HepG2 (cell line): Measurements from ENCODE around the gene STIMATE. TPM values are rescaled to one million over a fixed set of nuclear protein-coding genes. Genes with fewer than 3 reads are reported as not detected.

Experiments used
- AKAP8 ChIP-seq: sonication (generic); formaldehyde crosslinking; IDR thresholded peaks from 2 replicates; pipeline ENCODE4 v1.5.1; 2020; ENCODE audit warnings: mild to moderate bottlenecking, missing genetic modification reagents
- BORCS8-MEF2B ChIP-seq: sonication (generic); formaldehyde crosslinking; IDR thresholded peaks from 2 replicates; pipeline ENCODE4 v1.8.0; 2022; ENCODE audit warnings: mild to moderate bottlenecking, missing genetic modification reagents
- CC2D1A ChIP-seq: sonication (generic); formaldehyde crosslinking; IDR thresholded peaks from 2 replicates; pipeline ENCODE4 v1.8.1; 2023; ENCODE audit warnings: mild to moderate bottlenecking, missing genetic modification reagents
- DPF2 ChIP-seq: sonication (generic); formaldehyde crosslinking; IDR thresholded peaks from 2 replicates; pipeline ENCODE4 v1.4.0; 2020; ENCODE audit warnings: mild to moderate bottlenecking, low read depth, missing genetic modification reagents, borderline replicate concordance
- EP300 ChIP-seq, 3 experiments: sonication (generic) in 1 of 3; formaldehyde crosslinking in 1 of 3; IDR thresholded peaks; 2 replicates each; pipeline versions ENCODE4 v1.5.1 to v1.6.1; 2011 to 2020; ENCODE audit warnings: low read depth in 2 of 3, low read length in 2 of 3, borderline replicate concordance in 1 of 3, improper control_type of control experiment in 1 of 3, mild to moderate bottlenecking in 1 of 3, missing genetic modification reagents in 1 of 3, moderate library complexity in 1 of 3
- FOXA1 ChIP-seq, 2 experiments: fragments of 450-650 bp in 1 of 2; sonication (generic) in 1 of 2; formaldehyde crosslinking in 1 of 2; IDR thresholded peaks; 2 replicates each; pipeline versions ENCODE4 v1.4.0 to v1.6.1; 2016 to 2020; ENCODE audit warnings: missing genetic modification reagents in 1 of 2
- KLF16 ChIP-seq, 2 experiments: sonication (generic) in 1 of 2; formaldehyde crosslinking in 1 of 2; IDR thresholded peaks; 2 replicates each; pipeline versions ENCODE4 v1.6.1 to v1.8.0; 2016 to 2023; ENCODE audit warnings: missing genetic modification reagents in 2 of 2, missing compliant biosample characterization in 1 of 2
- MBD4 ChIP-seq: IDR thresholded peaks from 2 replicates; pipeline ENCODE4 v1.6.1; 2012; ENCODE audit warnings: low read length, inconsistent platforms, borderline replicate concordance
- PTBP1 ChIP-seq: fragments of 200-400 bp; formaldehyde crosslinking; IDR thresholded peaks from 2 replicates; pipeline ENCODE4 v1.6.1; 2018; ENCODE audit warnings: low read length, low read depth; ENCODE audit not compliant: poor library complexity, severe bottlenecking
- SOX5 ChIP-seq: IDR thresholded peaks from 2 replicates; pipeline ENCODE4 v1.6.1; 2016; ENCODE audit warnings: borderline replicate concordance
- TARDBP ChIP-seq: sonication (generic); formaldehyde crosslinking; IDR thresholded peaks from 2 replicates; pipeline ENCODE4 v1.8.0; 2022; ENCODE audit warnings: mild to moderate bottlenecking, missing genetic modification reagents
- TBX3 ChIP-seq: fragments of 450-650 bp; IDR thresholded peaks from 2 replicates; pipeline ENCODE4 v1.6.1; 2017; ENCODE audit warnings: antibody characterized with exemption, mild to moderate bottlenecking, inconsistent platforms, borderline replicate concordance
- TEAD3 ChIP-seq: optimal IDR thresholded peaks from 2 replicates; pipeline ENCODE3; 2016; ENCODE audit warnings: borderline replicate concordance
- ZBTB38 ChIP-seq: sonication (generic); formaldehyde crosslinking; IDR thresholded peaks from 2 replicates; pipeline ENCODE4 v1.5.1; 2020; ENCODE audit warnings: mild to moderate bottlenecking, missing genetic modification reagents
- ZFP90 ChIP-seq: sonication (generic); formaldehyde crosslinking; IDR thresholded peaks from 2 replicates; pipeline ENCODE4 v1.8.0; 2022; ENCODE audit warnings: missing genetic modification reagents, mild to moderate bottlenecking, inconsistent platforms, borderline replicate concordance
- ZNF12 ChIP-seq: sonication (generic); formaldehyde crosslinking; IDR thresholded peaks from 2 replicates; pipeline ENCODE4 v1.5.0; 2020; ENCODE audit warnings: missing genetic modification reagents
- ZNF24 ChIP-seq: fragments of 450-650 bp; IDR thresholded peaks from 2 replicates; pipeline ENCODE4 v1.6.1; 2017; ENCODE audit warnings: antibody characterized with exemption, mild to moderate bottlenecking
- ZNF251 ChIP-seq: sonication (generic); formaldehyde crosslinking; IDR thresholded peaks from 2 replicates; pipeline ENCODE4 v1.9.0; 2021; ENCODE audit warnings: mild to moderate bottlenecking, missing genetic modification reagents
- ZNF460 ChIP-seq: sonication (generic); formaldehyde crosslinking; IDR thresholded peaks from 2 replicates; pipeline ENCODE4 v1.5.1; 2020; ENCODE audit warnings: missing genetic modification reagents, mild to moderate bottlenecking, borderline replicate concordance
- ZNF562 ChIP-seq: sonication (generic); formaldehyde crosslinking; IDR thresholded peaks from 2 replicates; pipeline ENCODE4 v1.8.0; 2022; ENCODE audit warnings: missing genetic modification reagents, borderline replicate concordance
- polyA plus RNA-seq, 8 experiments: library from polyadenylated mRNA; depleted of rRNA in 3 of 8; stranded (reverse) in 7 of 8; unstranded in 1 of 8; fragments of >200 nt; fragmentation: Illumina TruSeq in 4 of 8; extraction: Trizol in 4 of 8; gene quantifications; 2 replicates each; pipeline versions ENCODE4 v1.2.1 to v1.2.3, GENCODE V29; 2011 to 2016; ENCODE audit warnings: low read depth in 4 of 8, missing spikeins in 1 of 8, mixed read lengths in 1 of 8; ENCODE audit not compliant: insufficient read depth in 1 of 8
- total RNA-seq, 5 experiments: library from RNA; depleted of rRNA; stranded (reverse); fragments of >200 nt; fragmentation: Illumina TruSeq; extraction: Trizol; gene quantifications; 2 replicates each; pipeline ENCODE4 v1.2.3, GENCODE V29; 2016; ENCODE audit warnings: low read depth in 1 of 5
- TF ChIP-seq, protein P1 (sequence below): sonication (generic); formaldehyde crosslinking; IDR thresholded peaks from 2 replicates; pipeline ENCODE4 v1.4.0; 2020; ENCODE audit warnings: missing genetic modification reagents
- TF ChIP-seq, protein P2 (sequence below): sonication (generic); formaldehyde crosslinking; IDR thresholded peaks from 2 replicates; pipeline ENCODE4 v1.4.0; 2020; ENCODE audit warnings: mild to moderate bottlenecking, missing genetic modification reagents
- TF ChIP-seq, protein P3 (sequence below): sonication (generic); formaldehyde crosslinking; IDR thresholded peaks from 2 replicates; pipeline ENCODE4 v1.9.0; 2022; ENCODE audit warnings: low read depth, missing genetic modification reagents

STIMATE gene
- total and polyA plus RNA-seq, 2 of the 13 experiments (the other 11 are each of a cell fraction or from before 2014, with no cell fraction given): 5.7 to 11.7 TPM

DNA sequence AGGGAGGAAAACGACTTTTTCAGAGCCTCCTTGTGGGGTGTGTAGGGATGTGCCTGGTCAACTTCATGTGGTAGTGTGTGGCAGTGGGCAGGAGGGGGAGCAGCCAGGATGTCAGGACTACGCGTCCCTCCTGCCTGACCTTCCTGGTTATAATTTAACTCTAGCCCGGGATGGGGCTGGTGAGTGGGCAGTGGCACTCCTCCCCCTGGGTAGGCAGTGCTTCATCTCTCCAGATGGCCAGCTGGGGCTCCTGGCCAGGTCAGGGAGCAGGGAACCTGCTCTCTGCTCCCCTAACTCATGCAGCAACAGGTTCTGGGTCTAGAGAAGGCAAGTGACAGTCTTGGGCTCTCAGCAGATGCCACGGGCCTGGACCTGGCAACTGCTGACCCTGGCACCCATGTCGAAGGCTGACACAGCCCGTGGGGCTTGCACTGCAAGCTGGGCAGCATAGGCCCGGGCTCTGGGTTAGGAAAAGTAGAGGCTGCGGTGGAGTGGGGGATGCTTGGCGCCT is 69.4 kb downstream of the STIMATE start (continued):
- no peak for TF ChIP-seq ZNF24
- no peak for TF ChIP-seq ZBTB38 (CRISPR knock-in tag)
- no peak for TF ChIP-seq TBX3
- TF ChIP-seq, protein P1, sequence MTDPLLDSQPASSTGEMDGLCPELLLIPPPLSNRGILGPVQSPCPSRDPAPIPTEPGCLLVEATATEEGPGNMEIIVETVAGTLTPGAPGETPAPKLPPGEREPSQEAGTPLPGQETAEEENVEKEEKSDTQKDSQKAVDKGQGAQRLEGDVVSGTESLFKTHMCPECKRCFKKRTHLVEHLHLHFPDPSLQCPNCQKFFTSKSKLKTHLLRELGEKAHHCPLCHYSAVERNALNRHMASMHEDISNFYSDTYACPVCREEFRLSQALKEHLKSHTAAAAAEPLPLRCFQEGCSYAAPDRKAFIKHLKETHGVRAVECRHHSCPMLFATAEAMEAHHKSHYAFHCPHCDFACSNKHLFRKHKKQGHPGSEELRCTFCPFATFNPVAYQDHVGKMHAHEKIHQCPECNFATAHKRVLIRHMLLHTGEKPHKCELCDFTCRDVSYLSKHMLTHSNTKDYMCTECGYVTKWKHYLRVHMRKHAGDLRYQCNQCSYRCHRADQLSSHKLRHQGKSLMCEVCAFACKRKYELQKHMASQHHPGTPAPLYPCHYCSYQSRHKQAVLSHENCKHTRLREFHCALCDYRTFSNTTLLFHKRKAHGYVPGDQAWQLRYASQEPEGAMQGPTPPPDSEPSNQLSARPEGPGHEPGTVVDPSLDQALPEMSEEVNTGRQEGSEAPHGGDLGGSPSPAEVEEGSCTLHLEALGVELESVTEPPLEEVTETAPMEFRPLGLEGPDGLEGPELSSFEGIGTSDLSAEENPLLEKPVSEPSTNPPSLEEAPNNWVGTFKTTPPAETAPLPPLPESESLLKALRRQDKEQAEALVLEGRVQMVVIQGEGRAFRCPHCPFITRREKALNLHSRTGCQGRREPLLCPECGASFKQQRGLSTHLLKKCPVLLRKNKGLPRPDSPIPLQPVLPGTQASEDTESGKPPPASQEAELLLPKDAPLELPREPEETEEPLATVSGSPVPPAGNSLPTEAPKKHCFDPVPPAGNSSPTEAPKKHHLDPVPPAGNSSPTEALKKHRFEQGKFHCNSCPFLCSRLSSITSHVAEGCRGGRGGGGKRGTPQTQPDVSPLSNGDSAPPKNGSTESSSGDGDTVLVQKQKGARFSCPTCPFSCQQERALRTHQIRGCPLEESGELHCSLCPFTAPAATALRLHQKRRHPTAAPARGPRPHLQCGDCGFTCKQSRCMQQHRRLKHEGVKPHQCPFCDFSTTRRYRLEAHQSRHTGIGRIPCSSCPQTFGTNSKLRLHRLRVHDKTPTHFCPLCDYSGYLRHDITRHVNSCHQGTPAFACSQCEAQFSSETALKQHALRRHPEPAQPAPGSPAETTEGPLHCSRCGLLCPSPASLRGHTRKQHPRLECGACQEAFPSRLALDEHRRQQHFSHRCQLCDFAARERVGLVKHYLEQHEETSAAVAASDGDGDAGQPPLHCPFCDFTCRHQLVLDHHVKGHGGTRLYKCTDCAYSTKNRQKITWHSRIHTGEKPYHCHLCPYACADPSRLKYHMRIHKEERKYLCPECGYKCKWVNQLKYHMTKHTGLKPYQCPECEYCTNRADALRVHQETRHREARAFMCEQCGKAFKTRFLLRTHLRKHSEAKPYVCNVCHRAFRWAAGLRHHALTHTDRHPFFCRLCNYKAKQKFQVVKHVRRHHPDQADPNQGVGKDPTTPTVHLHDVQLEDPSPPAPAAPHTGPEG (CRISPR knock-in tag): no peak
- peak in 1 of 2 experiments; percentile 12; a peak in 1 of 4 replicates for TF ChIP-seq EP300 (IDR thresholded peaks at IDR 0.05; ENCODE audit: low read depth in 2 of 2, low read length in 2 of 2)
- TF ChIP-seq EP300 (CRISPR knock-in tag; IDR thresholded peaks at IDR 0.05; ENCODE audit: borderline replicate concordance): no peak
- peak; percentile 41; the same call in 1 of the 2 replicates for TF ChIP-seq BORCS8-MEF2B (CRISPR knock-in tag)
- no peak for TF ChIP-seq CC2D1A (CRISPR knock-in tag)
- TF ChIP-seq ZNF12 (CRISPR knock-in tag): no peak
- TF ChIP-seq ZNF562 (CRISPR knock-in tag): no peak
- peak in 1 of 2 experiments; percentile 49; a peak in 1 of 4 replicates for TF ChIP-seq KLF16 (CRISPR knock-in tag; IDR thresholded peaks at IDR 0.05)
- no peak for TF ChIP-seq ZFP90 (CRISPR knock-in tag)
- no peak for TF ChIP-seq AKAP8 (CRISPR knock-in tag)
- no peak for TF ChIP-seq MBD4
- TF ChIP-seq FOXA1 (IDR thresholded peaks at IDR 0.05): no peak
- no peak for TF ChIP-seq FOXA1 (CRISPR knock-in tag; IDR thresholded peaks at IDR 0.05)
- peak; percentile 86; the same call in 1 of the 2 replicates for TF ChIP-seq TARDBP (CRISPR knock-in tag)
- TF ChIP-seq, protein P2, sequence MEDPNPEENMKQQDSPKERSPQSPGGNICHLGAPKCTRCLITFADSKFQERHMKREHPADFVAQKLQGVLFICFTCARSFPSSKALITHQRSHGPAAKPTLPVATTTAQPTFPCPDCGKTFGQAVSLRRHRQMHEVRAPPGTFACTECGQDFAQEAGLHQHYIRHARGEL (CRISPR knock-in tag): no peak
- 0 out of 2 replicates have a peak, but pooled peaks have one; percentile 30 for TF ChIP-seq SOX5 (CRISPR knock-in tag)
- no peak for TF ChIP-seq DPF2 (CRISPR knock-in tag)
- no peak for TF ChIP-seq ZNF251 (CRISPR knock-in tag)
- no peak for TF ChIP-seq PTBP1
- TF ChIP-seq ZNF460: no peak
- TF ChIP-seq, protein P3, sequence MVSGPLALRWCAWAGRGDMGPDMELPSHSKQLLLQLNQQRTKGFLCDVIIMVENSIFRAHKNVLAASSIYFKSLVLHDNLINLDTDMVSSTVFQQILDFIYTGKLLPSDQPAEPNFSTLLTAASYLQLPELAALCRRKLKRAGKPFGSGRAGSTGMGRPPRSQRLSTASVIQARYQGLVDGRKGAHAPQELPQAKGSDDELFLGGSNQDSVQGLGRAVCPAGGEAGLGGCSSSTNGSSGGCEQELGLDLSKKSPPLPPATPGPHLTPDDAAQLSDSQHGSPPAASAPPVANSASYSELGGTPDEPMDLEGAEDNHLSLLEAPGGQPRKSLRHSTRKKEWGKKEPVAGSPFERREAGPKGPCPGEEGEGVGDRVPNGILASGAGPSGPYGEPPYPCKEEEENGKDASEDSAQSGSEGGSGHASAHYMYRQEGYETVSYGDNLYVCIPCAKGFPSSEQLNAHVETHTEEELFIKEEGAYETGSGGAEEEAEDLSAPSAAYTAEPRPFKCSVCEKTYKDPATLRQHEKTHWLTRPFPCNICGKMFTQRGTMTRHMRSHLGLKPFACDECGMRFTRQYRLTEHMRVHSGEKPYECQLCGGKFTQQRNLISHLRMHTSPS (CRISPR knock-in tag): peak; percentile 83
- peak; percentile 61 for TF ChIP-seq TEAD3 (CRISPR knock-in tag)
